ENCODE data around the gene NTM. TPM values are rescaled to one million over a fixed set of nuclear protein-coding genes. Genes with fewer than 3 reads are reported as not detected.
"Not testable (repeated sequence)": the region's sequence is repeated elsewhere in the genome, so short reads cannot be mapped to it uniquely, and the experiment has no call there.

The NTM gene
- total RNA-seq, 4 donors from 2014 or later: 0.21 to 3.2 (median 0.84) TPM

GRCh38 chr11:131675121-131675888, 304.9 kb downstream of the NTM start:
- Histone ChIP-seq H3K9me3 (no peaks in the 10 kb centered on the region), H3K4me1 (peaks cover 0 to 10% (median 0%) of the 10 kb centered on the region in 3 donors), H3K27ac (no peak overlapping the region), H3K36me3 (no peaks in the 10 kb centered on the region), H3K27me3 (no peaks in the 10 kb centered on the region), H3K4me3 (no peak overlapping the region)
- intact Hi-C loops (cut with DNase I): loop anchor here (10.0 kb wide), 1 partner anchor 751 kb away; no protein-coding TSS in a partner anchor
- WGBS, 2 donors: 50 to 52% methylated on average over 8 to 11 of the region's 11 CpGs
- TF ChIP-seq POLR2A (IDR thresholded peaks at IDR 0.05) (no peak), CTCF (IDR thresholded peaks at IDR 0.05) (no peak)
- no peak for DNase-seq

GRCh38 chr11:131677828-131678470, 307.5 kb downstream of the NTM start:
- intact Hi-C loops (cut with DNase I): loop anchor here (10.0 kb wide), 1 partner anchor 753 kb away; no protein-coding TSS in a partner anchor
- Histone ChIP-seq H3K27me3 (peaks cover 0 to 8% (median 0%) of the 10 kb centered on the region in 4 donors), H3K9me3 (no peaks in the 10 kb centered on the region), H3K4me1 (peaks cover 0 to 10% (median 0%) of the 10 kb centered on the region in 3 donors), H3K4me3 (no peak overlapping the region), H3K36me3 (no peaks in the 10 kb centered on the region), H3K27ac (no peak overlapping the region)
- 38 to 39% methylated on average over 2 to 3 of the region's 4 CpGs for WGBS, 2 donors
- TF ChIP-seq CTCF (IDR thresholded peaks at IDR 0.05): no peak
- TF ChIP-seq POLR2A (IDR thresholded peaks at IDR 0.05): no peak
- no peak for DNase-seq

- H3K9me3 ChIP-seq: no peaks in the 10 kb centered on the region
- H3K4me3 ChIP-seq: no peak overlapping the region
- H3K27ac ChIP-seq: no peak overlapping the region
- H3K36me3 ChIP-seq: no peaks in the 10 kb centered on the region
- DNase-seq: no peak
- peaks cover 0 to 15% (median 0%) of the 10 kb centered on the region in 4 donors for H3K27me3 ChIP-seq
- WGBS, 2 donors: 79 to 80% methylated on average over 12 of the region's 13 CpGs
- intact Hi-C loops (cut with DNase I): loop anchor here (10.0 kb wide), 1 partner anchor 754 kb away; no protein-coding TSS in a partner anchor
- TF ChIP-seq POLR2A (IDR thresholded peaks at IDR 0.05): no peak
- peaks cover 0 to 10% (median 0%) of the 10 kb centered on the region in 3 donors for H3K4me1 ChIP-seq
Observed at GRCh38 chr11:131678658-131679340, 308.4 kb downstream of the NTM start.

GRCh38 chr11:131680448-131680847, 310.0 kb downstream of the NTM start:
- H3K9me3 ChIP-seq; H3K4me1 ChIP-seq; DNase-seq; H3K4me3 ChIP-seq; H3K27ac ChIP-seq; intact Hi-C loops (cut with DNase I); H3K36me3 ChIP-seq: not testable (repeated sequence)
- WGBS, 2 donors: 67 to 80% methylated on average over 1 of the region's 1 CpG
- peaks cover 0 to 30% (median 0%) of the 10 kb centered on the region in 4 donors for H3K27me3 ChIP-seq

GRCh38 chr11:131681920-131682319, 311.5 kb downstream of the NTM start:
- WGBS, 2 donors: 55% methylated on average over 5 of the region's 9 CpGs; no CpG with 5 or more reads in 1 of the 2 donors
- no peaks in the 10 kb centered on the region for H3K36me3 ChIP-seq
- DNase-seq: no peak

More at GRCh38 chr11:131681920-131682319, 311.5 kb downstream of the NTM start:
- no peaks in the 10 kb centered on the region for H3K4me1 ChIP-seq
- H3K27me3 ChIP-seq: peaks cover 0 to 30% (median 0%) of the 10 kb centered on the region in 4 donors
- H3K4me3 ChIP-seq: no peak overlapping the region
- intact Hi-C loops (cut with DNase I): no loop called here
- TF ChIP-seq POLR2A (IDR thresholded peaks at IDR 0.05): no peak
- no peak for TF ChIP-seq CTCF (IDR thresholded peaks at IDR 0.05)
- H3K27ac ChIP-seq: no peak overlapping the region
- H3K9me3 ChIP-seq: no peaks in the 10 kb centered on the region

Data from esophagus squamous epithelium (tissue), 5 donors.